Muscle of leg (tissue), 11 donors: ENCODE results near the gene CASP9. TPM values are rescaled to one million over a fixed set of nuclear protein-coding genes. Genes with fewer than 3 reads are reported as not detected.
"Not testable (repeated sequence)": the region's sequence is repeated elsewhere in the genome, so short reads cannot be mapped to it uniquely, and the experiment has no call there.

Source experiments
- DNase-seq: peaks from one replicate; pipeline ENCODE4 v3.0.0; 2013
- H3K27ac ChIP-seq: one replicate; pipeline ENCODE4 v1.5.1; 2013; ENCODE audit warnings: mild to moderate bottlenecking, low read length, control low read depth
- H3K27me3 ChIP-seq: one replicate; pipeline ENCODE4 v1.6.1; 2013; ENCODE audit warnings: low read length; ENCODE audit not compliant: control insufficient read depth, insufficient read depth
- H3K36me3 ChIP-seq: one replicate; pipeline ENCODE4 v1.6.1; 2013; ENCODE audit warnings: low read length; ENCODE audit not compliant: control insufficient read depth, insufficient read depth
- H3K4me1 ChIP-seq: one replicate; pipeline ENCODE4 v1.6.1; 2013; ENCODE audit warnings: low read length; ENCODE audit not compliant: control insufficient read depth, insufficient read depth
- H3K4me3 ChIP-seq: one replicate; pipeline ENCODE4 v1.5.1; 2013; ENCODE audit warnings: low read length, control low read depth
- H3K9me3 ChIP-seq: replicated peaks from 2 replicates; pipeline ENCODE4 v1.6.1; 2013; ENCODE audit warnings: low read depth, low read length; ENCODE audit not compliant: control insufficient read depth
- WGBS: methylation state at CpG from one replicate; pipeline ENCODE4 v1.1.5; 2013; ENCODE audit warnings: missing lambda C conversion rate; ENCODE audit not compliant: insufficient coverage; 5-methylcytosine and 5-hydroxymethylcytosine counted together
- polyA plus RNA-seq, 8 donors: library from polyadenylated mRNA; unstranded; fragments of 120-200 nt; gene quantifications; one replicate each; pipeline versions ENCODE4 v1.2.1 to v1.2.3, GENCODE V29; 2013; ENCODE audit warnings: inconsistent platforms in 1 of 8, low replicate concordance in 1 of 8; ENCODE audit not compliant: insufficient read length in 8 of 8, insufficient read depth in 1 of 8
- total RNA-seq: library from RNA; stranded (reverse); fragments of 120-200 nt; gene quantifications from one replicate; pipeline ENCODE4 v1.2.4, GENCODE V29; 2013

The CASP9 gene
- total and polyA plus RNA-seq, 9 donors, result 9.4 to 21.4 (median 18.3) TPM

DNA sequence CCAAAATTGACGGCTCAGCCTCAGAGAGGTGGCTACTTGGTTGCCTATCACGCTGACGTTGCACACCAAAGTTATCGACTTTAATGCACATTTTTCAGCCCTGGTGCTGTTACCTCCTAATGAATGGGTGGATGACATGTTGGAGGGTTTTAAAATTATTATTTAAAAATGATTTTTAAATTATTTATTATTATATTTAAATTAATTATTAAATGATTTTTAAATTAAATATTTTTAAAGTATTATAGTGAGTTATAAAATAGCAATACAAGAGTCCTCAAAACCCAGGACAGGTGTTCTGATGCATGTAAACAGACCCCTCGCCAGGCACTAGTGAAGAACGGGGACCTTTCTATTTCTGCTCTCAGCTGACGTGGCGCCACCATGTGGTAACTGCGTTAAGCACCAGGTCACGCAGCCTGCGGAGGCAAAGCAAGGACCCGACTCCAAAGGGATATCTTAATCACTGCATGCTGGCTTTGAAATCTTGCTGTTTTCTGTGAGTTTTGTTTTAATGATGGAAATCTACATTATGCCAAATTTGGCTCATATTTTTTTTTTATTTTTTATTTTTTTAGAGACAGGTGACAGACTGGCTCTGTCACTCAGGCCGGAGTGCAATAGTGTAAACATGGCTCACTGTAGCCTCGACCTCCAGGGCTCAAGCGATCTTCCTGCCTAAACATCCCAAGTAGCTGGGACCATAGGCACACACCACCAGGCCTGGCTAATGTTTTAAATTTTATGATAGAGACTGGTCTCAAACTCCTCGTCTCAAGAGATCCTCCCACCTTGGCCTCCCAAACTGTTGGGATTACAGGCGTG lies 22.6 kb downstream of the CASP9 start:
- Histone ChIP-seq H3K36me3 (peaks cover 45% of the 10 kb centered on the region), H3K4me3 (no peak overlapping the region), H3K4me1 (peaks cover 10% of the 10 kb centered on the region), H3K27ac (no peak overlapping the region), H3K9me3 (peaks cover 2% of the 10 kb centered on the region), H3K27me3 (no peaks in the 10 kb centered on the region)
- 44% methylated on average over 8 of the region's 17 CpGs for WGBS
- peak; percentile 46 for DNase-seq

DNA sequence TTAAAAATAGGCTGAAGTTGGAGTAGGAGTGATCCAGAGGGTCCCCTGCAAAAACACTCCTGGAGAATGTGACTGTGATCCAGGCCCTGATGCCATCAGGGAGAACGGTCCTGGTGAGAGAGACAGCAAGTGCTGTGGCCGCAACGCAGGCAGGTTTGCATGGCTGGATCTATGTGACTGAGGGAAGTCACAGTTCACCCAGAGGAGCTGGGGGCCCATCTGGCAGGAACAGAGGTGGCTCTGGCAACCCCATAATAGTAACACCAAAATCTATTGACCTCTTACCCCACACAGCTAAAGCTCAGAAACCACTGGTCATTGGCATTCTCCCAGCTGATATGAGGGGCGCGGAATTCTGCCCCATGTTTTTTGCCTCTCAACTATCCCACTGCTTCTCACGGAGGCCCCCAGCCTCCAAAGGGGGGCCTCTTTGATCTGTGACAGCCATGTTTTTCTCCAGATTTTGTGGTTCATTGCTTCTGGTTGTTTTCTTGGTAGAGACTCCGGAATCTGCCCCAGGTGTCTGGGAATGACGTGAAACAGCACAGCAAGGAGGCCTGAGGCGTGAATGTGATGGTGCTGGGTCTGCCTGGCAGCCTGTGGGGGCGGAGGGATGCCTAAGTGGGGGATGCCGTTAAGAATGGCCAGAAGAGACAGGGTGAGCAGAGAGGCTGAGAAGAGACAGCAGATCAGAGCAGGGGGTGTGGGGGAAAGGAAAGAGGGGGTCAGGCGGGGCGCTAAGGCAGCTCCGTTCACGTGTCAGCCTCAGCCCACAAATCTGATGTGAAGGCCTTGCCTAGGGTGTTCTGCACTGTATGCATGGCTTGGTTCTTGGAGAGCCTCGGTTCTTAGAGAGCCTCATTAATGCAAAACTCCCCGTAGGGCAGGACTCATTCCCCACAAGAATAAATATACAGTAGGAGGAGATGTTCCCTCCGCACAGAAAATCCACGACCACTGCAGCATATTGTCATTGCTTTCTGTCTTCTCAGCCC lies 23.5 kb downstream of the CASP9 start:
- H3K9me3 ChIP-seq, result peaks cover 2% of the 10 kb centered on the region
- no peaks in the 10 kb centered on the region for H3K27me3 ChIP-seq
- 81% methylated on average over 14 of the region's 19 CpGs for WGBS
- no peak for DNase-seq
- no peak overlapping the region for H3K4me3 ChIP-seq
- H3K4me1 ChIP-seq, result peaks cover 10% of the 10 kb centered on the region
- no peak overlapping the region for H3K27ac ChIP-seq
- peaks cover 38% of the 10 kb centered on the region for H3K36me3 ChIP-seq

DNA sequence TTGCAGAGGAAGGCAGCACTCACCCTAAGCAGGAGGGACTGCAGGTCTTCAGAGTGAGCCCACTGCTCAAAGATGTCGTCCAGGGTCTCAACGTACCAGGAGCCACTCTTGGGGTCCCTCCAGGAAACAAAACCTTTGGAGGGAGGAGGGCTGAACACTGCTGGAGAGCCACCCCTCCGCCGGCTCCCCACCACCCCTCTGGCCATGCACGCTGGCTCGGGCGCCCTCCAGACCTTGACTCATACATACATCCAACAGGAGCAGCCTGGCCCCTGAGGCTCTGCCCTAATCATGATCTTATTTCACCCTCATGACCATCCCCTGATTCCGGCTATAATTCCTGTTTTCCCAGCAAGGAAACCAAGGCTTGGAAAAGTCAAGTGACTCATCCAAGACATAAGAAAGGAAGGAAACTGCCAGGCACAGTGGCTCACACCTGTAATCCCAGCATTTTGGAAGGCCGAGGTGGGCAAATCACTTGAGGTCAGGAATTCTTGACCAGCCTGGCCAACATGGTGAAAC lies 30.1 kb downstream of the CASP9 start:
- peaks cover 2% of the 10 kb centered on the region for H3K9me3 ChIP-seq
- H3K36me3 ChIP-seq, result peaks cover 27% of the 10 kb centered on the region
- WGBS, result 89% methylated on average over 6 of the region's 9 CpGs
- H3K27me3 ChIP-seq, result no peaks in the 10 kb centered on the region
- DNase-seq, result no peak
- no peak overlapping the region for H3K4me3 ChIP-seq
- H3K27ac ChIP-seq, result no peak overlapping the region
- H3K4me1 ChIP-seq, result peaks cover 4% of the 10 kb centered on the region

DNA sequence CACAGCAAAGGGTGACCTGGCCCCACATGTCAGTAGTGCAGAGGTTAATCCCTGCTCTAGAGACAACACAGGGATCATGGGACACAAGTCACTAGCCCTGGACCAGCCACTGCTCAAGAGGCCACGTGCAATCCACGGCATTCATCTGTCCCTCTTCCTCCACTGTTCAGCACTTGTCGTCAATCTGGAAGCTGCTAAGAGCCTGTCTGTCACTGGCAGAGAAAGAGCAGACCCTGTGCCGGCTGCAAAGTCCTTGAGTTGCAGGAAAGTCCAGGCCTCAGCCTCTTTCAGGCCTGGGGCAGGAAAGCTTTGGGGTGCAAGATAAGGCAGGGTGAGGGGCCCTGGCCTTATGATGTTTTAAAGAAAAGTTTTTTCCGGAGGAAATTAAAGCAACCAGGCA lies 31.4 kb downstream of the CASP9 start:
- DNase-seq, result no peak
- Histone ChIP-seq H3K27ac (no peak overlapping the region), H3K27me3 (no peaks in the 10 kb centered on the region), H3K4me3 (no peak overlapping the region), H3K9me3 (no peaks in the 10 kb centered on the region), H3K4me1 (peaks cover 16% of the 10 kb centered on the region), H3K36me3 (peaks cover 27% of the 10 kb centered on the region)
- WGBS, result 40% methylated on average over 4 of the region's 5 CpGs

DNA sequence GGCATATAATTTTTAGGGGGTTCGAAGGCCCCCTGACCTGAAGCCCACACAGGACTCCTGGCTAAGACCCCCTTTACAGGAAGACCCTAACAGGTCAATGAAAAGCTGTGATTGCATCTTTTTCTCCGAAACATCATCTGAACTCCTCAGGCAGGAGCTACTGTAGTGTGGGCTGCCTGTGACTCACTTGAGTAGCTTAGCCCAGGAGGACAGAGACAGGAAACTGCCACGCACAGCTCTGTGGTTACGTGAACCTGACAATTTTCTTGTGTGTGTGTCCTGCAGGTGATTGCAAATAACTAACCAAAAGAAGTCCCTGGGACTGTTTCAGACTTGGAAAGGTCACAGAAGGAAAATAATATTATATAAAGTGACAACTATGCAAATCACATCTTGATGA lies 33.0 kb downstream of the CASP9 start:
- not testable (repeated sequence) for H3K9me3 ChIP-seq, DNase-seq, H3K27me3 ChIP-seq, H3K27ac ChIP-seq, H3K4me3 ChIP-seq
- Histone ChIP-seq H3K36me3 (peaks cover 30% of the 10 kb centered on the region), H3K4me1 (peaks cover 16% of the 10 kb centered on the region)
- no CpG with 5 or more reads among the region's 4 CpGs for WGBS

- peaks cover 16% of the 10 kb centered on the region for H3K4me1 ChIP-seq
- peaks cover 30% of the 10 kb centered on the region for H3K36me3 ChIP-seq
- WGBS, result 47% methylated on average over 12 of the region's 13 CpGs
- H3K9me3 ChIP-seq, result no peaks in the 10 kb centered on the region
- peak overlapping the region; percentile 65 for H3K27ac ChIP-seq
- DNase-seq, result peak; percentile 92
- no peak overlapping the region for H3K4me3 ChIP-seq
- no peaks in the 10 kb centered on the region for H3K27me3 ChIP-seq
Observed at GRCh38 chr1:15489052-15489736, 34.8 kb downstream of the CASP9 start.

- H3K36me3 ChIP-seq, result peaks cover 22% of the 10 kb centered on the region
- H3K27me3 ChIP-seq, result no peaks in the 10 kb centered on the region
- no peaks in the 10 kb centered on the region for H3K9me3 ChIP-seq
- WGBS, result 90% methylated on average over 2 of the region's 3 CpGs
- H3K27ac ChIP-seq, result peak overlapping the region; percentile 18
- DNase-seq, result no peak
- H3K4me1 ChIP-seq, result peaks cover 16% of the 10 kb centered on the region
- no peak overlapping the region for H3K4me3 ChIP-seq
Observed at GRCh38 chr1:15488371-15488770, 35.6 kb downstream of the CASP9 start.

GRCh38 chr1:15486844-15487610 lies 37.0 kb downstream of the CASP9 start:
- H3K4me3 ChIP-seq, DNase-seq, H3K27ac ChIP-seq, H3K9me3 ChIP-seq, H3K27me3 ChIP-seq: not testable (repeated sequence)
- 93% methylated on average over 13 of the region's 17 CpGs for WGBS
- peaks cover 14% of the 10 kb centered on the region for H3K36me3 ChIP-seq
- H3K4me1 ChIP-seq, result peaks cover 16% of the 10 kb centered on the region

GRCh38 chr1:15485636-15486035 lies 38.4 kb downstream of the CASP9 start:
- H3K9me3 ChIP-seq, result no peaks in the 10 kb centered on the region
- no peak overlapping the region for H3K4me3 ChIP-seq
- DNase-seq, result no peak
- H3K27me3 ChIP-seq, result no peaks in the 10 kb centered on the region
- peaks cover 16% of the 10 kb centered on the region for H3K4me1 ChIP-seq
- WGBS, result 83% methylated on average over 4 of the region's 6 CpGs
- H3K27ac ChIP-seq, result no peak overlapping the region
- H3K36me3 ChIP-seq, result peaks cover 13% of the 10 kb centered on the region
